UCSD-AML1 (cell line): ENCODE results near the gene URB1.
"Not testable (repeated sequence)": the region's sequence is repeated elsewhere in the genome, so short reads cannot be mapped to it uniquely, and the experiment has no call there.

Experiments
- DNase-seq: peaks from one replicate; lab custom pipeline; 2025; ENCODE audit not compliant: unreplicated experiment; lab: John Stamatoyannopoulos, UW

The URB1 gene

GRCh38 chr21:32300117-32300681 lies 92.6 kb downstream of the URB1 start:
- DNase-seq = no peak

- no peak for DNase-seq
Observed at GRCh38 chr21:32299695-32300094, 93.1 kb downstream of the URB1 start.

DNA sequence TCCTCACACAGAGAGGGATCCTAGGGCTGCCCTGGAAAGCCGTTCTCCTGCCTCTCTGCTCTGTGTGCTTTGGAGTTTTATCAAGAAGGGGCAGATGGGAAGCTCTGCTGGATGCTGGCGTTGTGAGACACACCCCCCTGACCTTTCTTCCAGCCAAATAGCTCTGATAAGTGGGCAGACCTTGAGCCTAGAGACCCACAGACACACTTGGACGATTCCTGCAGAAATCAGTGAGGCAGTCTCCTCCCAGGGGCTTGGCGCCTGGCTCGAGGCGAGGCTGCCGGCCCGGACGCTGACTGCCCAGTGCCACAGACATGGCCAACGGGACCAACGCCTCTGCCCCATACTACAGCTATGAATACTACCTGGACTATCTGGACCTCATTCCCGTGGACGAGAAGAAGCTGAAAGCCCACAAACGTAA lies 94.1 kb downstream of the URB1 start, which contains the start of gene MRAP:
TSS of gene MRAP (plus strand) at position 198 of the 424 bp plus-strand sequence. CDS start at position 315, 117 bp downstream.
- DNase-seq = no peak

- DNase-seq = no peak
Observed at GRCh38 chr21:32298148-32298559, 94.7 kb downstream of the URB1 start.

DNA sequence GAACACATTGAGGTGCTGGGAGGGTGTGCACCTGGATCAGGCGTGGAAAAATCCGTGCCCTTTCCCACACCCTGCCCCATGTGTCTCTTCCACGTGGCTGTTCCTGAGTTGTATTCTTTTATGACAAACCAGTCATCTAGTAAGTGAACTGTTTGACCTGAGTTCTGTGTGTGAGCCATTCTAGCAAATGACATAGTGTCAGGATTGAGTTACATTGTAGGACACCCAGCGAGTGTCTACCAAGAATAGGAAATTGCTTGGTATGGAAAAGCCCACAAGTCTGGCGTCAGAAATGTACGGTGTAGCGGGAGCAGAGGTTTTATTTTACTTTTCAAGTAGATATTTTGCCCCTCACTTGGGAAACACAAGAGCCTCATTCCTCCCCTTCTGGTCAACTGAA lies 95.4 kb downstream of the URB1 start:
- no peak for DNase-seq

DNA sequence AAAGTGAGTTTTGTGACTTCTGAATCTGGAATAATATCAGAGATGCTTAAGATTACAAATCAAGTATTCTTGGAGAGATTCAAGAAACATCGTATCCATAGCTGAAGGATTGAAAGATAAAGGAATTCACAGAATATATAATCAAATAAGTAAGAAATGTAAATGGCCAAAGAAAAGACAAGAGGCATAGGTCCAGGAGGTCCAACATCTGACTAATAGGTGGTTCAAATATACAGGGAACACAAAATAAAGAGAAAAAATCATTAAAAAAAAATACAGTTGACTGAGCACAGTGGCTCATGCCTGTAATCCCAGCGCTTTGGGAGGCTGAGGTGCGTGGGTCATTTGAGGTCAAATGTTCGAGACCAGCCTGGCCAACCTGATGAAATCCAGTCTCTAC lies 107.3 kb downstream of the URB1 start:
- no peak for DNase-seq

GRCh38 chr21:32282992-32283391 lies 109.8 kb downstream of the URB1 start:
- DNase-seq = no peak

GRCh38 chr21:32281531-32281930 lies 111.3 kb downstream of the URB1 start:
- no peak for DNase-seq

GRCh38 chr21:32279377-32279680 lies 113.5 kb downstream of the URB1 start:
- DNase-seq = no peak

- DNase-seq = peak; percentile 97
Observed at GRCh38 chr21:32278518-32279376, 114.1 kb downstream of the URB1 start, which contains the start of gene MIS18A. MIS18A (minus strand) TSS chr21:32279049; CDS start chr21:32279014, 35 bp downstream.

DNA sequence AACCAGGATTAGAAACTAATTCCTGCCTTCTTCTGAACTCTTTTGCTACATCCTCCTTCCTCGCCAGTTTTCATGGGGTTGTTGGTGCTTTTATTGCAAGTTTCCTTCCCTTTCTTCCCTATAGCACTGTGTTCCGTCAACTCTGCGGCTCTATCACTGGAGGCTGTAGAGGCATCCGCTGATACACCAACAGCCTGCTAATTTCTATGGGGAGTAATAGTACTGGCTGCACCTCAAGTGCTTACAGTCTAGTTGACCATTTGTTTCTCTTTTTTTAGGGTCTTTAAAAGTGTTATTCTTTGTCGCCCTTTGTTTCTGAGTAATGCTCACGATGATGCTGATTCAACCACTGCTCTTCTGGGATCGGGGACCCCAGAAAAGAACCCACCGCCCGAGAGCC lies 114.7 kb downstream of the URB1 start:
- DNase-seq = no peak

DNA sequence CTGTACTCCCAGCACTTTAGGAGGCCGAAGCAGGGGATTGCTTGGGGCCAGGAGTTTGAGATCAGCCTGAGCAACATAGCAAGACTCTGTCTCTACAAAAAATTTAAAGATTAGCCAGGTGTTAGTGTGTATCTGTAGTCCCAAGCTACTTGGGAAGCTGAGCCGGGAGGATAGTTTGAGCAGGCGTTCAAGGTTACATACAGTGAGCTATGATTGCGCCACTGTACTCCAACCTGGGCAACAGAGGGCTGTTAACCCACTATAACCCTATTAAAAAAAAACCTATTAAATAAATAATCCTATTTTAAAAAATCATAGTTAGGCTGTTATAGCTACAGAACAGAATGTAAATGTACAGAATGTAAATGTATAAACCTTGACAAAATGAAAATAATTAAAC lies 116.1 kb downstream of the URB1 start:
- DNase-seq = no peak

GRCh38 chr21:32270748-32271147 lies 122.1 kb downstream of the URB1 start:
- no peak for DNase-seq

- not testable (repeated sequence) for DNase-seq
Observed at GRCh38 chr21:32265321-32265720, 127.5 kb downstream of the URB1 start.

GRCh38 chr21:32261929-32262328 lies 130.9 kb downstream of the URB1 start:
- DNase-seq = no peak
